ENCODE measurements around the gene CLDN22.

DNA sequence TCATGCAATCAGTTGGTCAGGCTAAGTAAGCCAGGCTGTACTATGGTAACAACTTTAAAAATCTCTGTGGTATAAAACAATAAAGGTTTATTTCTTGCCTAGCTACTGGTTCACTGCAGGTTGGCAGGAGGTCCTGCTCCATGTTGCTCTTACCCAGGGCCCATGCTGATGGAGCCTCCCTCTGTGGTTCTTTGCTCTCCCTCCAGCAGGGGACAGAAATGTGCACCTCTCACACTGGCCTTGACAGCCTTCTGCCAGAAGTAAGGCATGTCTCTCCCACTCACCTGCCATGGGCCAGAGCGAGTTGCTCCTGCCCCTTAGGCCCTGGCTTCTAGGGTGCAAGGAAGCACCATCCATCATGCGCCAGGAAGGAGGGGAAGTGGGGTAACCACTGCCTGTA, 31.1 kb downstream of the CLDN22 start:
- TF ChIP-seq, protein P1, sequence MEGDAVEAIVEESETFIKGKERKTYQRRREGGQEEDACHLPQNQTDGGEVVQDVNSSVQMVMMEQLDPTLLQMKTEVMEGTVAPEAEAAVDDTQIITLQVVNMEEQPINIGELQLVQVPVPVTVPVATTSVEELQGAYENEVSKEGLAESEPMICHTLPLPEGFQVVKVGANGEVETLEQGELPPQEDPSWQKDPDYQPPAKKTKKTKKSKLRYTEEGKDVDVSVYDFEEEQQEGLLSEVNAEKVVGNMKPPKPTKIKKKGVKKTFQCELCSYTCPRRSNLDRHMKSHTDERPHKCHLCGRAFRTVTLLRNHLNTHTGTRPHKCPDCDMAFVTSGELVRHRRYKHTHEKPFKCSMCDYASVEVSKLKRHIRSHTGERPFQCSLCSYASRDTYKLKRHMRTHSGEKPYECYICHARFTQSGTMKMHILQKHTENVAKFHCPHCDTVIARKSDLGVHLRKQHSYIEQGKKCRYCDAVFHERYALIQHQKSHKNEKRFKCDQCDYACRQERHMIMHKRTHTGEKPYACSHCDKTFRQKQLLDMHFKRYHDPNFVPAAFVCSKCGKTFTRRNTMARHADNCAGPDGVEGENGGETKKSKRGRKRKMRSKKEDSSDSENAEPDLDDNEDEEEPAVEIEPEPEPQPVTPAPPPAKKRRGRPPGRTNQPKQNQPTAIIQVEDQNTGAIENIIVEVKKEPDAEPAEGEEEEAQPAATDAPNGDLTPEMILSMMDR (IDR thresholded peaks at IDR 0.05; ENCODE audit: control extremely low read depth in 1 of 3, insufficient read depth in 1 of 3, low read depth in 1 of 3, low read length in 3 of 3): peak in 2 of 3 experiments; percentile 7 to 9; a peak in 3 of 4 replicates
- TF ChIP-seq POLR2A (IDR thresholded peaks at IDR 0.05; ENCODE audit: control extremely low read depth in 1 of 2, low read depth in 2 of 2, low read length in 2 of 2) (no peak), EZH2 (IDR thresholded peaks at IDR 0.05; ENCODE audit: low read depth, low read length, severe bottlenecking) (no peak), JUN (IDR thresholded peaks at IDR 0.05; ENCODE audit: low read depth, low read length) (no peak), EP300 (IDR thresholded peaks at IDR 0.05; ENCODE audit: borderline replicate concordance in 1 of 2, low read depth in 2 of 2, low read length in 2 of 2) (no peak), TBP (IDR thresholded peaks at IDR 0.05; ENCODE audit: low read depth, low read length) (no peak), RFX5 (IDR thresholded peaks at IDR 0.05; ENCODE audit: borderline replicate concordance, low read depth, low read length) (no peak), CHD2 (IDR thresholded peaks at IDR 0.05; ENCODE audit: low read length) (no peak), POLR2AphosphoS5 (IDR thresholded peaks at IDR 0.05; ENCODE audit: low read depth, low read length) (no peak), NRF1 (IDR thresholded peaks at IDR 0.05; ENCODE audit: low read depth, low read length) (no peak), YY1 (IDR thresholded peaks at IDR 0.05; ENCODE audit: low read depth, low read length) (no peak), CEBPB (IDR thresholded peaks at IDR 0.05; ENCODE audit: low read depth, low read length) (no peak), SP2 (IDR thresholded peaks at IDR 0.05; ENCODE audit: low read length) (no peak)
- TF ChIP-seq, protein P2, sequence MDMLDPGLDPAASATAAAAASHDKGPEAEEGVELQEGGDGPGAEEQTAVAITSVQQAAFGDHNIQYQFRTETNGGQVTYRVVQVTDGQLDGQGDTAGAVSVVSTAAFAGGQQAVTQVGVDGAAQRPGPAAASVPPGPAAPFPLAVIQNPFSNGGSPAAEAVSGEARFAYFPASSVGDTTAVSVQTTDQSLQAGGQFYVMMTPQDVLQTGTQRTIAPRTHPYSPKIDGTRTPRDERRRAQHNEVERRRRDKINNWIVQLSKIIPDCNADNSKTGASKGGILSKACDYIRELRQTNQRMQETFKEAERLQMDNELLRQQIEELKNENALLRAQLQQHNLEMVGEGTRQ (IDR thresholded peaks at IDR 0.05; ENCODE audit: low read length): no peak

Measured in H1 (cell line).